Right kidney (tissue), 1 donor: ENCODE results near the gene TUFM.
"Not testable (repeated sequence)": the region's sequence is repeated elsewhere in the genome, so short reads cannot be mapped to it uniquely, and the experiment has no call there.

Experiments
- DNase-seq: peaks from one replicate; pipeline ENCODE4 v3.0.0-alpha.2; 2016

Gene TUFM

GRCh38 chr16:28876973-28877654, 31.0 kb upstream of the TUFM start:
- no peak for DNase-seq

- DNase-seq = peak; percentile 35
Observed at GRCh38 chr16:28876019-28876659, 30.0 kb upstream of the TUFM start.

GRCh38 chr16:28875134-28876018, 29.2 kb upstream of the TUFM start:
- no peak for DNase-seq

- DNase-seq = no peak
Observed at GRCh38 chr16:28874406-28874805, 28.3 kb upstream of the TUFM start.

GRCh38 chr16:28873543-28874201, 27.5 kb upstream of the TUFM start:
- no peak for DNase-seq

GRCh38 chr16:28872952-28873351, 26.8 kb upstream of the TUFM start:
- no peak for DNase-seq

GRCh38 chr16:28869201-28869600, 23.1 kb upstream of the TUFM start:
- DNase-seq = no peak

GRCh38 chr16:28867646-28868045, 21.5 kb upstream of the TUFM start:
- DNase-seq = not testable (repeated sequence)

GRCh38 chr16:28867241-28867640, 21.1 kb upstream of the TUFM start:
- DNase-seq = no peak

- no peak for DNase-seq
Observed at GRCh38 chr16:28866454-28866804, 20.3 kb upstream of the TUFM start.

- no peak for DNase-seq
Observed at GRCh38 chr16:28865722-28866453, 19.7 kb upstream of the TUFM start.

- no peak for DNase-seq
Observed at GRCh38 chr16:28865001-28865688, 19.0 kb upstream of the TUFM start.

- DNase-seq = no peak
Observed at GRCh38 chr16:28863929-28864793, 18.0 kb upstream of the TUFM start.

- no peak for DNase-seq
Observed at GRCh38 chr16:28859326-28859725, 13.2 kb upstream of the TUFM start.

- no peak for DNase-seq
Observed at GRCh38 chr16:28858421-28858820, 12.3 kb upstream of the TUFM start.

- no peak for DNase-seq
Observed at GRCh38 chr16:28846933-28847273, 755 bp upstream of the TUFM start.

- DNase-seq = no peak
Observed at GRCh38 chr16:28845761-28846079, 428 bp downstream of the TUFM start.

- no peak for DNase-seq
Observed at GRCh38 chr16:28845293-28845692, 855 bp downstream of the TUFM start.

- no peak for DNase-seq
Observed at GRCh38 chr16:28844226-28844885, 1.8 kb downstream of the TUFM start.

- no peak for DNase-seq
Observed at GRCh38 chr16:28843766-28844165, 2.4 kb downstream of the TUFM start.
